Hematopoietic multipotent progenitor cell treated with erythropoietin and hydrocortisone succinate and interleukin-3 and kit ligand, for 17 days (in vitro differentiated cells): Measurements from ENCODE around the gene COX10.
"Not testable (repeated sequence)": the region's sequence is repeated elsewhere in the genome, so short reads cannot be mapped to it uniquely, and the experiment has no call there.

ENCODE experiments used
- DNase-seq: peaks from one replicate; pipeline ENCODE4 v3.0.0-alpha.2; 2015; ENCODE audit warnings: low spot score

The COX10 gene

GRCh38 chr17:14123619-14124278 lies 54.4 kb downstream of the COX10 start:
- DNase-seq, result no peak

GRCh38 chr17:14124854-14125253 lies 55.5 kb downstream of the COX10 start:
- no peak for DNase-seq

GRCh38 chr17:14125518-14126137 lies 56.3 kb downstream of the COX10 start:
- no peak for DNase-seq

GRCh38 chr17:14133104-14133503 lies 63.8 kb downstream of the COX10 start:
- DNase-seq, result no peak

- no peak for DNase-seq
Measured at GRCh38 chr17:14134456-14134855, 65.2 kb downstream of the COX10 start.

GRCh38 chr17:14135906-14136590 lies 66.7 kb downstream of the COX10 start:
- DNase-seq, result no peak

- no peak for DNase-seq
Measured at GRCh38 chr17:14138649-14139048, 69.3 kb downstream of the COX10 start.

- DNase-seq, result no peak
Measured at GRCh38 chr17:14143688-14144087, 74.4 kb downstream of the COX10 start.

GRCh38 chr17:14144508-14144907 lies 75.2 kb downstream of the COX10 start:
- DNase-seq, result no peak

- no peak for DNase-seq
Measured at GRCh38 chr17:14149751-14150150, 80.4 kb downstream of the COX10 start.

GRCh38 chr17:14150619-14151018 lies 81.3 kb downstream of the COX10 start:
- no peak for DNase-seq

GRCh38 chr17:14152721-14153120 lies 83.4 kb downstream of the COX10 start:
- no peak for DNase-seq

GRCh38 chr17:14153374-14153773 lies 84.1 kb downstream of the COX10 start:
- no peak for DNase-seq

- DNase-seq, result no peak
Measured at GRCh38 chr17:14156689-14157088, 87.4 kb downstream of the COX10 start.

- DNase-seq, result no peak
Measured at GRCh38 chr17:14157822-14158221, 88.5 kb downstream of the COX10 start.

GRCh38 chr17:14158707-14159106 lies 89.4 kb downstream of the COX10 start:
- DNase-seq, result no peak

- DNase-seq, result no peak
Measured at GRCh38 chr17:14161419-14161818, 92.1 kb downstream of the COX10 start.

- DNase-seq, result no peak
Measured at GRCh38 chr17:14165616-14166015, 96.3 kb downstream of the COX10 start.

GRCh38 chr17:14167831-14168230 lies 98.5 kb downstream of the COX10 start:
- DNase-seq, result not testable (repeated sequence)

GRCh38 chr17:14168582-14168981 lies 99.3 kb downstream of the COX10 start:
- DNase-seq, result no peak

GRCh38 chr17:14169287-14169686 lies 100.0 kb downstream of the COX10 start:
- DNase-seq, result no peak

- DNase-seq, result no peak
Measured at GRCh38 chr17:14169901-14170300, 100.6 kb downstream of the COX10 start.

- not testable (repeated sequence) for DNase-seq
Measured at GRCh38 chr17:14176989-14177388, 107.7 kb downstream of the COX10 start.
